ENCODE measurements around the gene TMEM63A.
A peak's percentile ranks its signal among the peaks of the same experiment; 100 is the strongest.
"Not testable (repeated sequence)": the region's sequence is repeated elsewhere in the genome, so short reads cannot be mapped to it uniquely, and the experiment has no call there.

TMEM63A gene

DNA sequence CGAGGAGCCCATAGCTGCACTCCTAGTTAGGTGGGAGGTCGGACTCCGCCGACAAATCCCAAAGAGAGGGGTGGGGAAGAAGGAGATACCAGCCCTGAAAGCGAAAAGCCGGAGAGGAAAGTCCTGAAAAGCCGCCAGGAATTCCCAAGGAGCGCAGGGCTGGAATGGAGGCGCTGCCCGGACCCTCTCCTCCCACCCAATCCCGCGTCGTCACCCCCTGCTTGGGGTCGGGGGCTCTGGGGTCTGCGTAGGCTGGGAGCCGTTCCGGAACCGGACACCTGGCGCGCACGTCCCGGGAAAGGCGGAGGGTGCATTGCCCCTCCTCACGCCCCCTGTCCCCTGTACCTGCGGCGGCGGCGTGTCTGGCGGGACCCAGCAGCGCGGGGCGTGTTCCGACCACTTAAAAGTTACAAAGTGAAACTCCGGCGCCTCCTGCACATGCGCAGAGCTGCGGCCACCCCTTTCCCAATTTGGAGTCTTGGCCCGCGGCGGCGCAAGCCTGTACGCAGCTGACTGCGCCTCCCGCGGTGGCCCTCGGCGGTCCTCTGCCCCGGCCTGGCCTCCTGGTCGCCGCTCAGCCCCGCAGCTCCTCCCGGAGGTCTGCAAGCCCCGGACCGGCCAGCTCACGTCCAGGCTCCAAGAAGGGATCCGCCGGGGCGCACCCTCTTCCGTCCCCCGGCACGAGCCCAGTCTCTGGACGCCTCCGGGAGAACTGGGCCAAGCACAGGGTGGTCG is at the start of gene TMEM63A:
TSS of gene TMEM63A (minus strand) at position 422 of the 735 bp plus-strand sequence. CDS start 4,800 bp downstream, outside the sequence.
- TF ChIP-seq ZFX (IDR thresholded peaks at IDR 0.05) = no peak
- TF ChIP-seq, protein P1, sequence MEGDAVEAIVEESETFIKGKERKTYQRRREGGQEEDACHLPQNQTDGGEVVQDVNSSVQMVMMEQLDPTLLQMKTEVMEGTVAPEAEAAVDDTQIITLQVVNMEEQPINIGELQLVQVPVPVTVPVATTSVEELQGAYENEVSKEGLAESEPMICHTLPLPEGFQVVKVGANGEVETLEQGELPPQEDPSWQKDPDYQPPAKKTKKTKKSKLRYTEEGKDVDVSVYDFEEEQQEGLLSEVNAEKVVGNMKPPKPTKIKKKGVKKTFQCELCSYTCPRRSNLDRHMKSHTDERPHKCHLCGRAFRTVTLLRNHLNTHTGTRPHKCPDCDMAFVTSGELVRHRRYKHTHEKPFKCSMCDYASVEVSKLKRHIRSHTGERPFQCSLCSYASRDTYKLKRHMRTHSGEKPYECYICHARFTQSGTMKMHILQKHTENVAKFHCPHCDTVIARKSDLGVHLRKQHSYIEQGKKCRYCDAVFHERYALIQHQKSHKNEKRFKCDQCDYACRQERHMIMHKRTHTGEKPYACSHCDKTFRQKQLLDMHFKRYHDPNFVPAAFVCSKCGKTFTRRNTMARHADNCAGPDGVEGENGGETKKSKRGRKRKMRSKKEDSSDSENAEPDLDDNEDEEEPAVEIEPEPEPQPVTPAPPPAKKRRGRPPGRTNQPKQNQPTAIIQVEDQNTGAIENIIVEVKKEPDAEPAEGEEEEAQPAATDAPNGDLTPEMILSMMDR (conservative IDR thresholded peaks at IDR 0.05) = peak; percentile 63
- peak within 1 kb of the TSS; percentile 86 for H3K27ac ChIP-seq

GRCh38 chr1:225931270-225932136 is 49.3 kb upstream of the TMEM63A start:
- no peak for TF ChIP-seq ZFX (IDR thresholded peaks at IDR 0.05)
- TF ChIP-seq, protein P1 (conservative IDR thresholded peaks at IDR 0.05) = no peak
- no peak overlapping the region for H3K27ac ChIP-seq

DNA sequence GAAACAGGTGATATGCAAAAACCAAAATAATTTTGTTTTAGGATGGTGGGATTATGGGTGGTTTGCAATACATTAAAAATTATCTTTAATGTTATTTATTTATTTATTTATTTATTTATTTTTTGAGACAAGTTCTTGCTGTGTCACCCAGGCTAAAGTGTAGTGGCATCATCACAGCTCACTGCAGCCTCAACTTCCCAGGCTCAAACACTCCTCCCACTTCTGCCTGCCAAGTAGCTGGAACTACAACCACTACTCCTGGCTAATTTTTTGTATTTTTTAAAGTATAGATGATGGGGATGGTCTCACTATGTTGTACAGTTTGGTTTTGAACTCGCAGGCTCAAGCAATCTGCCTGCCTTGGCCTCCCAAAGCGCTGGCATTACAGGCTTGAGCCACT is 48.4 kb upstream of the TMEM63A start:
- TF ChIP-seq, protein P1 (conservative IDR thresholded peaks at IDR 0.05) = no peak
- no peak for TF ChIP-seq ZFX (IDR thresholded peaks at IDR 0.05)
- H3K27ac ChIP-seq = no peak overlapping the region

DNA sequence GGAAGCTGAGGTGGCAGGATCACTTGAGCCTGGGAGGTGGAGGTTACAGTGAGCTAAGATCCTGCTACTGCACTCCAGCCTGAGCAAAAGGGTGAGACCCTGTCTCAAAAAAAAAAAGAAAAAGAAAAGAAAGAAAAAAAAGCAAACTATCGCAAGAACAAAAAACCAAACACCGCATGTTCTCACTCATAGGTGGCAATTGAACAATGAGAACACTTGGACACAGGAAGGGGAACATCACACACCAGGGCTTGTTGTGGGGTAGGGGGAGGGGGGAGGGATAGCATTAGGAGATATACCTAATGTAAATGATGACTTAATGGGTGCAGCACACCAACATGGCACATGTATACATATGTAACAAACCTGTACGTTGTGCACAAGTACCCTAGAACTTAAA is 47.3 kb upstream of the TMEM63A start:
- H3K27ac ChIP-seq = not testable (repeated sequence)

DNA sequence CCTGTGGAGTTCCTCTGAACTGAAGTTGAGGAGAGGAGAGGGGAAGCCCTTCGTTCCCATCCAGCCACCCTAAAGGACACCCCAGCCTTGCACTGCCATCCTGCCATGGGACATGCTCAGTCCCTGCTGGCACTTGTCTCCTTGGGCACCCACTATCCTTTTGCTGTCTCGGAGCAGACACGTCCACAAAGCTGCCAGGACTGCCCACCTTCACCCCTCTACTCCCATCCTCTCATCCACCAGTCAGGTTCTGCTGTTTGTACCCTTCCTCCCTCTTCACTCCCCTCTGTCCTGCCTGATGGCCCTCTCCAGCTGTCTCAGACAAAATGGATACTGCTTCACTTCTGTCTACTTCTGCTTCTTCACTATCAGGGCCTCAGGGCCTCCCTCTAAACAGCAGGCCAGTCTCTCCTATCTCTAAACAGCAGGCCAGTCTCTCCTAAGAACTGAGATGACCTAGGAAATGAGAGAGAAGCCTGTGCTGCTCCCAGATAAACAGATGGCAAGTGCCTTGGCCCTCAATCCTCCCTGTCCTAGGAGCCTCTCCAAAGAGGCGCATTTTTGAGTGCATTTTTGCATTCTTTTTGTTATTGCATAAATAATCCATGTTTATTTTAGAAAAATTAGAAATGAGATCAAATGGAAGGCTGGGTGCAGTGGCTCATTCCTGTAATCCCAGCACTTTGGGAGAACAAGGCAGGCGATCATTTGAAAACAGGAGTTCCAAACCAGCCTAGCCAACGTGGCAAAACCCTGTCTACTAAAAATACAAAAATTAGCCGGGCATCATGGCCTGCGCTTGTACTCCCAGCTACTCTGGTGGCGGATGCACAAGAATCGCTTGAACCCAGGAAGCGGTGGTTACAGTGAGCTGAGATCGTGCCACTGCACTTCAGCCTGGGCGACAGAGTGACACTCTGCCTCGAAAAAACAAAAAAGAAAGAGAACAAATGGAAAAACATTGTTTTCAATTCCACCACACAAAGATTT is 46.3 kb upstream of the TMEM63A start:
- no peak overlapping the region for H3K27ac ChIP-seq
- TF ChIP-seq, protein P1 (conservative IDR thresholded peaks at IDR 0.05) = no peak
- TF ChIP-seq ZFX (IDR thresholded peaks at IDR 0.05) = no peak

DNA sequence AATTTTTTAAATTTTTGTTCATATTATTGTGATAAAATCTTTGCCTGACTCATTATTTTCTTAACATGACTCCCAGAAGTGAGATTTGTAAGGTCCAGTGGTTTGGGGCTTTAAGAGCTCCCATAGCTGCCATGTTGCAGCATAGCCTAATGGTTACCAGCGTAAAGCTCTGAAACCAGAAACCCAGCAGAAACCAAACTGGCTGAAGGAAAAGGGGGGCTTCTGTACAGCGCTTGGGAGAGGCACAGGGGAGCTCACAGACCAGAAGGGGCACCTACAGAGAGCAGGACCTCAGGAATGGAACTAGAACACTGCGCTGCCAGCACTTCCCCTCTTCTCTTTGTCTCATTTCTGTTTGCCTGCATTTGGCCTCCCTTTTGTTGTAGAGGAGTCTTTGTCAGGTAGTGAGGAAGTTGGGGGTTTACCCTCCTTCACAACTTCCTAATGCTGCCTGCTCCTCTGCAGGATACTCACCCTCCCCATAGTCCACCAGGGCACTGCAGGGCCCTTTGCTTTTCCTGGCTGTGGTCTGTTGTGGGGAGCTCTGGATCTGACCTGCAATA is 44.5 kb upstream of the TMEM63A start:
- no peak overlapping the region for H3K27ac ChIP-seq
- TF ChIP-seq, protein P1 (conservative IDR thresholded peaks at IDR 0.05) = no peak
- TF ChIP-seq ZFX (IDR thresholded peaks at IDR 0.05) = no peak
